ENCODE results near the gene PALMD. TPM values are rescaled to one million over a fixed set of nuclear protein-coding genes. Genes with fewer than 3 reads are reported as not detected.

Gene PALMD
- total RNA-seq, 4 donors from 2014 or later, result 104 to 250 (median 135) TPM

- TF ChIP-seq, protein P1, sequence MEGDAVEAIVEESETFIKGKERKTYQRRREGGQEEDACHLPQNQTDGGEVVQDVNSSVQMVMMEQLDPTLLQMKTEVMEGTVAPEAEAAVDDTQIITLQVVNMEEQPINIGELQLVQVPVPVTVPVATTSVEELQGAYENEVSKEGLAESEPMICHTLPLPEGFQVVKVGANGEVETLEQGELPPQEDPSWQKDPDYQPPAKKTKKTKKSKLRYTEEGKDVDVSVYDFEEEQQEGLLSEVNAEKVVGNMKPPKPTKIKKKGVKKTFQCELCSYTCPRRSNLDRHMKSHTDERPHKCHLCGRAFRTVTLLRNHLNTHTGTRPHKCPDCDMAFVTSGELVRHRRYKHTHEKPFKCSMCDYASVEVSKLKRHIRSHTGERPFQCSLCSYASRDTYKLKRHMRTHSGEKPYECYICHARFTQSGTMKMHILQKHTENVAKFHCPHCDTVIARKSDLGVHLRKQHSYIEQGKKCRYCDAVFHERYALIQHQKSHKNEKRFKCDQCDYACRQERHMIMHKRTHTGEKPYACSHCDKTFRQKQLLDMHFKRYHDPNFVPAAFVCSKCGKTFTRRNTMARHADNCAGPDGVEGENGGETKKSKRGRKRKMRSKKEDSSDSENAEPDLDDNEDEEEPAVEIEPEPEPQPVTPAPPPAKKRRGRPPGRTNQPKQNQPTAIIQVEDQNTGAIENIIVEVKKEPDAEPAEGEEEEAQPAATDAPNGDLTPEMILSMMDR (IDR thresholded peaks at IDR 0.05; ENCODE audit: low read depth), result no peak
Observed at GRCh38 chr1:99691175-99691574, 45.3 kb downstream of the PALMD start.

DNA sequence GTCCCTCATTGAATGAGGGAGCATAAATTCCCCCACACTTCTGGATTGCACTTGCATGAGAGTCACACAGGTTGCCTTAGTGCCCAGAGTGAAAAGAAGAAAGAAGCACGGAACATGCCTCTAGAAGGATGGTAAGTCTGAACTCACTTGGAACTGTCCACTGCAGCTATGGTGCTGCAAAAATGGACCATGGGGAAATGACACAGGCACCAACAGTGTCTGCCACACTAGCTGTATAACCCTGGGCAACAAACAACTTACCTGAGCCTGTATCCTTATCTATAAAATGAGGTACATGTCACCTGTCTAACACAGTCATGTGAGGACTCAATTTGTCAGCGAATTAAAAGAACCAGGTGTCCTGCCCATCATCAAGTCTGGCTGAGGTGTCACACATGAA is 50.7 kb downstream of the PALMD start:
- TF ChIP-seq, protein P1 (IDR thresholded peaks at IDR 0.05; ENCODE audit: low read depth), result no peak

- TF ChIP-seq, protein P1 (IDR thresholded peaks at IDR 0.05; ENCODE audit: low read depth), result no peak
Observed at GRCh38 chr1:99697580-99697979, 51.7 kb downstream of the PALMD start.

GRCh38 chr1:99700020-99700419 is 54.1 kb downstream of the PALMD start:
- TF ChIP-seq, protein P1 (IDR thresholded peaks at IDR 0.05; ENCODE audit: low read depth), result no peak

GRCh38 chr1:99702221-99702620 is 56.3 kb downstream of the PALMD start:
- TF ChIP-seq, protein P1 (IDR thresholded peaks at IDR 0.05; ENCODE audit: low read depth), result no peak

- TF ChIP-seq, protein P1 (IDR thresholded peaks at IDR 0.05; ENCODE audit: low read depth), result no peak
Observed at GRCh38 chr1:99704356-99704816, 58.5 kb downstream of the PALMD start.

- TF ChIP-seq, protein P1 (IDR thresholded peaks at IDR 0.05; ENCODE audit: low read depth), result no peak
Observed at GRCh38 chr1:99705385-99705784, 59.5 kb downstream of the PALMD start.
